ENCODE results near the gene DTX4.
A peak's percentile ranks its signal among the peaks of the same experiment; 100 is the strongest.

DTX4 gene

GRCh38 chr11:59173080-59173963 is 1.4 kb downstream of the DTX4 start:
- DNase-seq = peak; percentile 41 to 79

GRCh38 chr11:59173964-59174663 is 2.2 kb downstream of the DTX4 start:
- peak in 1 of 2 experiments; percentile 28 for DNase-seq

GRCh38 chr11:59174664-59175033 is 2.7 kb downstream of the DTX4 start:
- DNase-seq = peak; percentile 13 to 45

- peak; percentile 32 to 39 for DNase-seq
Observed at GRCh38 chr11:59175091-59175501, 3.2 kb downstream of the DTX4 start.

- no peak for DNase-seq
Observed at GRCh38 chr11:59176330-59176729, 4.4 kb downstream of the DTX4 start.

GRCh38 chr11:59178402-59178801 is 6.5 kb downstream of the DTX4 start:
- no peak for DNase-seq

GRCh38 chr11:59179121-59179520 is 7.2 kb downstream of the DTX4 start:
- DNase-seq = no peak

- no peak for DNase-seq
Observed at GRCh38 chr11:59180168-59180776, 8.3 kb downstream of the DTX4 start.

- no peak for DNase-seq
Observed at GRCh38 chr11:59180907-59181306, 9.0 kb downstream of the DTX4 start.

GRCh38 chr11:59181746-59182456 is 10.0 kb downstream of the DTX4 start:
- no peak for DNase-seq

- DNase-seq = peak in 1 of 2 experiments; percentile 35
Observed at GRCh38 chr11:59182457-59183151, 10.7 kb downstream of the DTX4 start.

- no peak for DNase-seq
Observed at GRCh38 chr11:59183771-59184170, 11.8 kb downstream of the DTX4 start.

GRCh38 chr11:59184691-59185339 is 12.9 kb downstream of the DTX4 start:
- DNase-seq = no peak

GRCh38 chr11:59185386-59185945 is 13.5 kb downstream of the DTX4 start:
- no peak for DNase-seq

GRCh38 chr11:59186130-59186594 is 14.2 kb downstream of the DTX4 start:
- peak; percentile 75 to 84 for DNase-seq

- no peak for DNase-seq
Observed at GRCh38 chr11:59187035-59187434, 15.1 kb downstream of the DTX4 start.

- no peak for DNase-seq
Observed at GRCh38 chr11:59187587-59187986, 15.7 kb downstream of the DTX4 start.

- no peak for DNase-seq
Observed at GRCh38 chr11:59188954-59189353, 17.0 kb downstream of the DTX4 start.

GRCh38 chr11:59189986-59190385 is 18.1 kb downstream of the DTX4 start:
- no peak for DNase-seq

GRCh38 chr11:59191095-59191494 is 19.2 kb downstream of the DTX4 start:
- DNase-seq = no peak

GRCh38 chr11:59191890-59192289 is 20.0 kb downstream of the DTX4 start:
- DNase-seq = no peak

All from NCI-H526 (cell line).